HepG2 (cell line): Measurements from ENCODE around the gene KLF15. TPM values are rescaled to one million over a fixed set of nuclear protein-coding genes. Genes with fewer than 3 reads are reported as not detected.

ENCODE experiments used
- ARID4A ChIP-seq: sonication (generic); formaldehyde crosslinking; IDR thresholded peaks from 2 replicates; pipeline ENCODE4 v1.5.0; 2020; ENCODE audit warnings: mild to moderate bottlenecking, missing genetic modification reagents, borderline replicate concordance
- CC2D1A ChIP-seq: sonication (generic); formaldehyde crosslinking; IDR thresholded peaks from 2 replicates; pipeline ENCODE4 v1.8.1; 2023; ENCODE audit warnings: mild to moderate bottlenecking, missing genetic modification reagents
- FOXJ3 ChIP-seq: sonication (generic); formaldehyde crosslinking; IDR thresholded peaks from 2 replicates; pipeline ENCODE4 v1.4.0; 2020; ENCODE audit warnings: missing genetic modification reagents, mild to moderate bottlenecking, borderline replicate concordance
- IRF1 ChIP-seq: sonication (generic); formaldehyde crosslinking; IDR thresholded peaks from 2 replicates; pipeline ENCODE4 v1.4.0; 2020; ENCODE audit warnings: low read depth, mild to moderate bottlenecking, missing genetic modification reagents
- MLXIP ChIP-seq: sonication (generic); formaldehyde crosslinking; IDR thresholded peaks from 2 replicates; pipeline ENCODE4 v1.9.0; 2021; ENCODE audit warnings: missing genetic modification reagents, borderline replicate concordance
- NCOA2 ChIP-seq: sonication (generic); formaldehyde crosslinking; IDR thresholded peaks from 2 replicates; pipeline ENCODE4 v1.8.0; 2022; ENCODE audit warnings: inconsistent platforms
- SIN3A ChIP-seq: IDR thresholded peaks from 2 replicates; pipeline ENCODE4 v1.6.1; 2011; ENCODE audit warnings: low read depth, mild to moderate bottlenecking, control low read depth, low read length, borderline replicate concordance
- TFAP4 ChIP-seq: sonication (generic); IDR thresholded peaks from 2 replicates; pipeline ENCODE4 v1.6.1; 2016; ENCODE audit warnings: low read depth, borderline replicate concordance
- ZBTB43 ChIP-seq: sonication (generic); formaldehyde crosslinking; conservative IDR thresholded peaks from 2 replicates; pipeline ENCODE4 v1.4.0; 2020; ENCODE audit warnings: missing genetic modification reagents
- ZNF256 ChIP-seq: sonication (generic); formaldehyde crosslinking; conservative IDR thresholded peaks from 2 replicates; pipeline ENCODE4 v1.4.0; 2020; ENCODE audit warnings: missing genetic modification reagents
- ZNF337 ChIP-seq: sonication (generic); formaldehyde crosslinking; IDR thresholded peaks from 2 replicates; pipeline ENCODE4 v1.5.1; 2020; ENCODE audit warnings: missing genetic modification reagents, low read depth, mild to moderate bottlenecking, borderline replicate concordance
- ZNF570 ChIP-seq: sonication (generic); formaldehyde crosslinking; IDR thresholded peaks from 2 replicates; pipeline ENCODE4 v1.4.0; 2020; ENCODE audit warnings: mild to moderate bottlenecking, missing genetic modification reagents, borderline replicate concordance
- ZNF597 ChIP-seq: sonication (generic); formaldehyde crosslinking; IDR thresholded peaks from 2 replicates; pipeline ENCODE4 v1.5.0; 2020; ENCODE audit warnings: missing genetic modification reagents
- polyA plus RNA-seq, 8 experiments: library from polyadenylated mRNA; depleted of rRNA in 3 of 8; stranded (reverse) in 7 of 8; unstranded in 1 of 8; fragments of >200 nt; fragmentation: Illumina TruSeq in 4 of 8; extraction: Trizol in 4 of 8; gene quantifications; 2 replicates each; pipeline versions ENCODE4 v1.2.1 to v1.2.3, GENCODE V29; 2011 to 2016; ENCODE audit warnings: low read depth in 4 of 8, missing spikeins in 1 of 8, mixed read lengths in 1 of 8; ENCODE audit not compliant: insufficient read depth in 1 of 8
- total RNA-seq, 5 experiments: library from RNA; depleted of rRNA; stranded (reverse); fragments of >200 nt; fragmentation: Illumina TruSeq; extraction: Trizol; gene quantifications; 2 replicates each; pipeline ENCODE4 v1.2.3, GENCODE V29; 2016; ENCODE audit warnings: low read depth in 1 of 5

Gene KLF15
- total and polyA plus RNA-seq, 2 of the 13 experiments (the other 11 are each of a cell fraction or from before 2014, with no cell fraction given) = 7.1 to 7.8 TPM

GRCh38 chr3:126300761-126301481 lies 56.3 kb downstream of the KLF15 start (continued):
- TF ChIP-seq ZNF597 (CRISPR knock-in tag) (no peak), ZBTB43 (CRISPR knock-in tag) (no peak), MLXIP (CRISPR knock-in tag) (no peak), IRF1 (CRISPR knock-in tag) (no peak), SIN3A (no peak), NCOA2 (CRISPR knock-in tag) (no peak), CC2D1A (CRISPR knock-in tag) (no peak), ZNF337 (CRISPR knock-in tag) (no peak), ZNF570 (CRISPR knock-in tag) (no peak), ARID4A (CRISPR knock-in tag) (peak; percentile 16; the same call in 1 of the 2 replicates), ZNF256 (CRISPR knock-in tag) (no peak), TFAP4 (no peak), FOXJ3 (no peak)
